ENCODE results near the gene CEP55. TPM values are rescaled to one million over a fixed set of nuclear protein-coding genes. Genes with fewer than 3 reads are reported as not detected.
"Not testable (repeated sequence)": the region's sequence is repeated elsewhere in the genome, so short reads cannot be mapped to it uniquely, and the experiment has no call there.

Gene CEP55
- total and polyA plus RNA-seq, 4 donors = 0.43 to 2.8 (median 0.99) TPM

DNA sequence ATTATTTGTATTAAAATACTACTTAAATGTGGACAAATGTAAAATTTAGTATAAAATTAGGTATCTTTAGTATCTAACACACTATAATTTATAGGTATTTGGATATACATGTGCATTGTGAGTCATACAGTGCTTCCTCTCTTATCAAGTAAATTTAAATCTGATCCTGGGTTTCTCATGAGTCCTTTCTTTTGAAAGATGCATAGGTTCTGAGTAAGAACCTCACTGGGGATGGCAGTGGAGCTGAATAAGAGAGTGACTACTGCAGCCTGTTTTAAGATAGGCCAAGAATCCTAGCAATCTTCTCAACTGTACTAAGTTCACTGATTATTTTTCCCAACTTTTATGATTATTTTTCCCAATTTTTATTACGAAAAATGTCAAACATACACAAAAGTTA, 16.2 kb downstream of the CEP55 start:
- Histone ChIP-seq H3K27me3 (ENCODE audit: control insufficient read depth in 1 of 2, insufficient read depth in 2 of 2, low read length in 1 of 2) (no peaks in the 10 kb centered on the region), H3K9me3 (ENCODE audit: control insufficient read depth, low read length) (no peaks in the 10 kb centered on the region), H3K4me3 (ENCODE audit: low read length in 2 of 2) (no peak overlapping the region), H3K27ac (ENCODE audit: low read depth in 1 of 2, low read length in 2 of 2) (no peak overlapping the region), H3K4me1 (ENCODE audit: control insufficient read depth in 1 of 2, insufficient read depth in 2 of 2, low read length in 2 of 2) (peaks cover 0 to 5% of the 10 kb centered on the region in 2 donors), H3K36me3 (ENCODE audit: control insufficient read depth in 1 of 2, insufficient read depth in 2 of 2, low read length in 1 of 2) (no peaks in the 10 kb centered on the region)
- intact Hi-C loops (cut with DNase I) = no loop called here
- WGBS, 2 donors = 93 to 100% methylated on average over 1 of the region's 1 CpG
- ATAC-seq (ENCODE audit: low FRiP score) = no peak
- DNase-seq = no peak

DNA sequence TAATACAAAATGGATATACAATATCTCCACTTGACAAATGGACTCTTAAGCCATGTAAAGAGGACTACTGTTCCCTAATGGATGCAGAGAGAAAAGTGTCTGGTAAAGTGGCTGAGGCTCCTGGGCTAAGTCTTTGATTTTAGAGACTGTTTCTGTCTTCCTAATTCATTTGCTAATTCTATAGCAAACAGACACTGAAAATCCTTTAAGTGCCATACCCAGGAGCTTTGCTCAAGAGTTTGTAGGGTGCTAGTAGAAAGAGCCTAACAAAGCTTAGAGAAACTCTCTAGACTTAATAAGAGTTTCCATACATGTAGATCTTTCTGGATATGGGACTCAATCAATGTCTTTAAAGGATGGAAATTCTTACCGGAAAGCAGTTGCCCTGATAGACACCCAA, 16.7 kb downstream of the CEP55 start:
- no peaks in the 10 kb centered on the region for H3K36me3 ChIP-seq (ENCODE audit: control insufficient read depth in 1 of 2, insufficient read depth in 2 of 2, low read length in 1 of 2)
- no peak overlapping the region for H3K4me3 ChIP-seq (ENCODE audit: low read length in 2 of 2)
- no peak for ATAC-seq (ENCODE audit: low FRiP score)
- H3K9me3 ChIP-seq (ENCODE audit: control insufficient read depth, low read length) = no peaks in the 10 kb centered on the region
- DNase-seq = no peak
- H3K4me1 ChIP-seq (ENCODE audit: control insufficient read depth in 1 of 2, insufficient read depth in 2 of 2, low read length in 2 of 2) = peaks cover 0 to 5% of the 10 kb centered on the region in 2 donors
- H3K27ac ChIP-seq (ENCODE audit: low read depth in 1 of 2, low read length in 2 of 2) = no peak overlapping the region
- WGBS, 2 donors = 0 to 96% methylated on average over 1 of the region's 1 CpG
- H3K27me3 ChIP-seq (ENCODE audit: control insufficient read depth in 1 of 2, insufficient read depth in 2 of 2, low read length in 1 of 2) = no peaks in the 10 kb centered on the region
- intact Hi-C loops (cut with DNase I) = no loop called here

DNA sequence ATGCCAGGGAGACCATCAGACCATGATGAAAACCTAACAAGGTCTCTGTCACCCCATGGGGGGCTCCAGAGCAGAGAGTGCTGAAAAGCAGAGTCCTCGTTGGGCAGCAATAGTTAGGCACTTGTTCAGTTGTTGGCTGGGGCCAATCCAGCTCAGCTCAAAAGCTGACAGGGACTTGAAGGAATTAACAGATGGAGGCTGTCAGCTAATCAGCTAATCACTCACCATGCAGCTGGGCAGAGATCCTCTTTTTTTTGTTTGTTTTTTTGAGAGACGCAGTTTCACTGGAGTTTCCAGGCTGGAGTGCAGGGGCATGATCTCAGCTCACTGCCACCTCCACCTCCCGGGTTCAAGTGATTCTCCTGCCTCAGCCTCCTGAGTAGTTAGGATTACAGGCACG, 18.1 kb downstream of the CEP55 start:
- Histone ChIP-seq H3K27me3 (ENCODE audit: control insufficient read depth in 1 of 2, insufficient read depth in 2 of 2, low read length in 1 of 2) (no peaks in the 10 kb centered on the region), H3K4me1 (ENCODE audit: control insufficient read depth in 1 of 2, insufficient read depth in 2 of 2, low read length in 2 of 2) (peaks cover 0 to 5% of the 10 kb centered on the region in 2 donors), H3K27ac (ENCODE audit: low read depth in 1 of 2, low read length in 2 of 2) (peak overlapping the region in 1 of 2 donors; percentile 56), H3K9me3 (ENCODE audit: control insufficient read depth, low read length) (no peaks in the 10 kb centered on the region), H3K4me3 (ENCODE audit: low read length in 2 of 2) (no peak overlapping the region), H3K36me3 (ENCODE audit: control insufficient read depth in 1 of 2, insufficient read depth in 2 of 2, low read length in 1 of 2) (no peaks in the 10 kb centered on the region)
- ATAC-seq (ENCODE audit: low FRiP score) = no peak
- WGBS, 2 donors = 55 to 65% methylated on average over 4 of the region's 4 CpGs
- no peak for DNase-seq
- intact Hi-C loops (cut with DNase I) = no loop called here

DNA sequence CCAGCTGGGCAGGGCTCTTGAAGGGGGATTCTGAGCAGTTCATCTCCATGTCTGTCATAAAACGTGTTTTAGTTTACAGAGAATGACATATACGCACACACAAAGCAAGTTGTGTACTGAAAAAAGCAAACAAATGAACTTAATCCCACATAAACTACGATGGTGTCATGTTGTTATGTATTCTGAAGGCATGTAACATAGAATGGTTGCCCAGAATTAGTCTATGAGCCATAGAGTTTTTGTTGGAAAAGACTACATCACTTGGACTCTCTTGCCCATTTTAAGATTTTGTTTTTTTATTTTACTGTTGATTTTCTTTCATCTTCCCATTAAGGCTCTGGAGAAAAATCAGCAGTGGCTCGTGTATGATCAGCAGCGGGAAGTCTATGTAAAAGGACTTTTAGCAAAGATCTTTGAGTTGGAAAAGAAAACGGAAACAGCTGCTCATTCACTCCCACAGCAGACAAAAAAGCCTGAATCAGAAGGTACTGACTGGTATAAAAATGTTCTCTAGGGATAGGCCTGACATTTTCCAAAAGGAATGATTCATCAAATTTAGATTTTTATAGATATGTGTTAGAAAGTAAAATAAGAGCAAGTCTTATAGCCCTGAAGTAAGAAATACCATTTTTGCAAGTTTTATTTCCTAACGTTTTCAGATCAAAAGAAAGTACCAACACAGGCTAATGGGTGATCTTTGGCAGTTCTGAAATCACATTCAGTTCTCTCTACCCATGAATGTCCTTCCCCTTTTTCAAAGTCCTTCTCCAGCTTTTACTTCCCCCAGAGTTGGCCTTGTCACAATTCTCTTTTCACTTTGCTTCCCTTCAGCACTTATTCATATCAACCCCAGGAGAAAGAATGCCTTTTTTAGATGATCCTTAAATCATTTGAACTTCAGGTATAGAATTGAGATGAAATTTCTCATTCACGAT, 18.9 kb downstream of the CEP55 start:
- Histone ChIP-seq H3K9me3 (ENCODE audit: control insufficient read depth, low read length) (no peaks in the 10 kb centered on the region), H3K4me3 (ENCODE audit: low read length in 2 of 2) (no peak overlapping the region), H3K36me3 (ENCODE audit: control insufficient read depth in 1 of 2, insufficient read depth in 2 of 2, low read length in 1 of 2) (no peaks in the 10 kb centered on the region), H3K27ac (ENCODE audit: low read depth in 1 of 2, low read length in 2 of 2) (peak overlapping the region; percentile 44 to 60), H3K4me1 (ENCODE audit: control insufficient read depth in 1 of 2, insufficient read depth in 2 of 2, low read length in 2 of 2) (peaks cover 0 to 5% of the 10 kb centered on the region in 2 donors), H3K27me3 (ENCODE audit: control insufficient read depth in 1 of 2, insufficient read depth in 2 of 2, low read length in 1 of 2) (no peaks in the 10 kb centered on the region)
- DNase-seq = no peak
- ATAC-seq (ENCODE audit: low FRiP score) = peak; percentile 58
- WGBS, 2 donors = 9% methylated on average over 8 of the region's 8 CpGs
- intact Hi-C loops (cut with DNase I) = no loop called here

- H3K4me1 ChIP-seq (ENCODE audit: control insufficient read depth in 1 of 2, insufficient read depth in 2 of 2, low read length in 2 of 2) = peaks cover 0 to 5% of the 10 kb centered on the region in 2 donors
- no peak for DNase-seq
- ATAC-seq (ENCODE audit: low FRiP score) = no peak
- peak overlapping the region; percentile 44 to 60 for H3K27ac ChIP-seq (ENCODE audit: low read depth in 1 of 2, low read length in 2 of 2)
- H3K4me3 ChIP-seq (ENCODE audit: low read length in 2 of 2) = no peak overlapping the region
- intact Hi-C loops (cut with DNase I) = no loop called here
- WGBS, 2 donors = 94 to 100% methylated on average over 1 of the region's 1 CpG
- no peaks in the 10 kb centered on the region for H3K36me3 ChIP-seq (ENCODE audit: control insufficient read depth in 1 of 2, insufficient read depth in 2 of 2, low read length in 1 of 2)
- no peaks in the 10 kb centered on the region for H3K9me3 ChIP-seq (ENCODE audit: control insufficient read depth, low read length)
- H3K27me3 ChIP-seq (ENCODE audit: control insufficient read depth in 1 of 2, insufficient read depth in 2 of 2, low read length in 1 of 2) = no peaks in the 10 kb centered on the region
Observed at GRCh38 chr10:93516006-93516380, 19.6 kb downstream of the CEP55 start.

GRCh38 chr10:93518531-93518930, 22.1 kb downstream of the CEP55 start:
- DNase-seq (no peak), ATAC-seq (ENCODE audit: low FRiP score) (no peak)
- Histone ChIP-seq H3K4me1 (ENCODE audit: control insufficient read depth in 1 of 2, insufficient read depth in 2 of 2, low read length in 2 of 2) (peaks cover 0 to 5% of the 10 kb centered on the region in 2 donors), H3K36me3 (ENCODE audit: control insufficient read depth in 1 of 2, insufficient read depth in 2 of 2, low read length in 1 of 2) (no peaks in the 10 kb centered on the region), H3K9me3 (ENCODE audit: control insufficient read depth, low read length) (no peaks in the 10 kb centered on the region), H3K27ac (ENCODE audit: low read depth in 1 of 2, low read length in 2 of 2) (no peak overlapping the region), H3K27me3 (ENCODE audit: control insufficient read depth in 1 of 2, insufficient read depth in 2 of 2, low read length in 1 of 2) (no peaks in the 10 kb centered on the region), H3K4me3 (ENCODE audit: low read length in 2 of 2) (no peak overlapping the region)
- intact Hi-C loops (cut with DNase I) = no loop called here
- 97 to 99% methylated on average over 4 of the region's 4 CpGs for WGBS, 2 donors

DNA sequence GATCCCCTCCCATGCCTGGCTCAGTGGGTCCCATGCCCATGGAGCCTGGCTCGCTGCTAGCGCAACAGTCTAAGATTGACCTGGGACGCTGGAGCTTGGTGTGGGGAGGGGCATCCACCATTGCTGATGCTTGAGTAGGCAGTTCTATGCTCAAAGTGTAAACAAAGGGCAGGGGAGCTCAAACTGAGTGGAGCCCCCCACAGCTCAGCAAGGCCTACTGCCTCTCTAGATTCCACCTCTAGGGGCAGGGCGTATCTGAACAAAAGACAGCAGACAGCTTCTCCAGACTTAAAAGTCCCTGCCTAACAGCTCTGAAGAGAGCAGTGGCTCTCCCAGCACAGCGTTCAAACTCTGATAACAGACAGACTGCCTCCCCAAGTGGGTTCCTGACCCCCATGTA, 38.9 kb downstream of the CEP55 start:
- Histone ChIP-seq H3K36me3 (ENCODE audit: control insufficient read depth in 1 of 2, insufficient read depth in 2 of 2, low read length in 1 of 2) (no peaks in the 10 kb centered on the region), H3K9me3 (ENCODE audit: control insufficient read depth, low read length) (no peaks in the 10 kb centered on the region), H3K27ac (ENCODE audit: low read depth in 1 of 2, low read length in 2 of 2) (no peak overlapping the region), H3K27me3 (ENCODE audit: control insufficient read depth in 1 of 2, insufficient read depth in 2 of 2, low read length in 1 of 2) (no peaks in the 10 kb centered on the region), H3K4me1 (ENCODE audit: control insufficient read depth in 1 of 2, insufficient read depth in 2 of 2, low read length in 2 of 2) (no peaks in the 10 kb centered on the region), H3K4me3 (ENCODE audit: low read length in 2 of 2) (no peak overlapping the region)
- intact Hi-C loops (cut with DNase I) = no loop called here
- DNase-seq = no peak
- ATAC-seq (ENCODE audit: low FRiP score) = no peak
- 86 to 93% methylated on average over 5 of the region's 5 CpGs for WGBS, 2 donors

GRCh38 chr10:93540871-93541270, 44.5 kb downstream of the CEP55 start:
- intact Hi-C loops (cut with DNase I); H3K27me3 ChIP-seq (ENCODE audit: control insufficient read depth in 1 of 2, insufficient read depth in 2 of 2, low read length in 1 of 2); H3K4me1 ChIP-seq (ENCODE audit: control insufficient read depth in 1 of 2, insufficient read depth in 2 of 2, low read length in 2 of 2); H3K27ac ChIP-seq (ENCODE audit: low read depth in 1 of 2, low read length in 2 of 2); H3K4me3 ChIP-seq (ENCODE audit: low read length in 2 of 2); H3K9me3 ChIP-seq (ENCODE audit: control insufficient read depth, low read length); H3K36me3 ChIP-seq (ENCODE audit: control insufficient read depth in 1 of 2, insufficient read depth in 2 of 2, low read length in 1 of 2); ATAC-seq (ENCODE audit: low FRiP score); DNase-seq: not testable (repeated sequence)
- WGBS, 2 donors = 87 to 92% methylated on average over 4 of the region's 4 CpGs

Data from aorta (tissue), 5 donors.